HG03520 (cell line): Measurements from ENCODE around the gene SIK3.

Experiments
- ATAC-seq: cut with Tn5 transposase; IDR thresholded peaks from one replicate; pipeline ENCODE4 v1.9.1; 2021; ENCODE audit warnings: mild to moderate bottlenecking, moderate library complexity; ENCODE audit not compliant: unreplicated experiment

The SIK3 gene

GRCh38 chr11:117110294-117110950 lies 12.2 kb upstream of the SIK3 start:
- no peak for ATAC-seq

GRCh38 chr11:117107701-117108590 lies 9.7 kb upstream of the SIK3 start:
- ATAC-seq: no peak

GRCh38 chr11:117100556-117100955 lies 2.3 kb upstream of the SIK3 start:
- ATAC-seq: no peak

GRCh38 chr11:117099696-117100095 lies 1.5 kb upstream of the SIK3 start:
- ATAC-seq: no peak

GRCh38 chr11:117097389-117098268 lies 599 bp downstream of the SIK3 start:
- ATAC-seq: peak; percentile 11

GRCh38 chr11:117097014-117097388 lies 1.2 kb downstream of the SIK3 start:
- ATAC-seq: no peak

- peak; percentile 33 for ATAC-seq
Observed at GRCh38 chr11:117096201-117096991, 1.8 kb downstream of the SIK3 start.

GRCh38 chr11:117095284-117096161 lies 2.7 kb downstream of the SIK3 start:
- ATAC-seq: no peak

- no peak for ATAC-seq
Observed at GRCh38 chr11:117094776-117095175, 3.5 kb downstream of the SIK3 start.

- no peak for ATAC-seq
Observed at GRCh38 chr11:117092951-117093590, 5.2 kb downstream of the SIK3 start.

GRCh38 chr11:117091753-117092477 lies 6.3 kb downstream of the SIK3 start:
- no peak for ATAC-seq

GRCh38 chr11:117090111-117090706 lies 8.0 kb downstream of the SIK3 start:
- no peak for ATAC-seq

GRCh38 chr11:117089685-117090084 lies 8.5 kb downstream of the SIK3 start:
- ATAC-seq: no peak

- ATAC-seq: no peak
Observed at GRCh38 chr11:117087446-117087845, 10.8 kb downstream of the SIK3 start.

- no peak for ATAC-seq
Observed at GRCh38 chr11:117084992-117085391, 13.2 kb downstream of the SIK3 start.

- no peak for ATAC-seq
Observed at GRCh38 chr11:117083011-117083935, 15.0 kb downstream of the SIK3 start.

- ATAC-seq: no peak
Observed at GRCh38 chr11:117081908-117082307, 16.3 kb downstream of the SIK3 start.
